ENCODE measurements around the gene SMIM22.

The SMIM22 gene

DNA sequence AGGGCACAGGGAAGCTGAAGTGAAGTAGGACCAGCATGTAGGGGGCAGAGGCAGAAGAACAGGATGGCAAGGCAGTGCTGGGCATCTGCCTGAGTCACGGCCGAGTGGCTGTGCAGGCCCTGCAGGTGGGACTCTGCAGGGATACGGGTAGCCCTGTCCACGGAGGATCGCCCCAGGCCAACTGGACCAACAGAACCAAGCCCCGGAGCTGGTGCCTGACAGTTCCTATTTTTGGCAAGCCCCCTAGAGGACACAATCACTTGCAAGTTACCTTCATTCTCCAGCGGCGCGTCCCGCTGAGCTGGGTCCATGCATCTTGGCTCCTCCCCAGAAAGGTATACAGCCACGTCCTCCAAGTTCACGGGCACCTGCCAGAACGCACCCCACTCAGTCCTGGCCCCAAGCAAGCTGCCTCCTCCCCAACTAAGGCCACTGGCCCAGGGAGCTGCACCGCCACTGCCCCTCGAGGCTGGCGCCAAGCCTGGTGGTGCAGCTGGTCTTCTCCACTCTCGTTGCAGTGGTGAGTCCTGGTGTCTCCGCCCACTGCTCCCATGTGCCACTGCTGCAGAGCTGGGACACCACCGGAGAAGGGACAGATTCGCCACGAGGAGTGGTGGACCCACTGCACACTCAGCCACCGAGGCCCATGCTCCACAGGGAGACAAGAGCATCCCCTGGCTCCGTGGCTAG lies 34.8 kb upstream of the SMIM22 start:
- in situ Hi-C loops (cut with MboI; ENCODE audit: low pct_unique_long_range_greater_than_20kb, low sequenced_read_pairs, unreplicated experiment), result no loop called here
- no peak for DNase-seq (ENCODE audit: low spot score)
- TF ChIP-seq, protein P1, sequence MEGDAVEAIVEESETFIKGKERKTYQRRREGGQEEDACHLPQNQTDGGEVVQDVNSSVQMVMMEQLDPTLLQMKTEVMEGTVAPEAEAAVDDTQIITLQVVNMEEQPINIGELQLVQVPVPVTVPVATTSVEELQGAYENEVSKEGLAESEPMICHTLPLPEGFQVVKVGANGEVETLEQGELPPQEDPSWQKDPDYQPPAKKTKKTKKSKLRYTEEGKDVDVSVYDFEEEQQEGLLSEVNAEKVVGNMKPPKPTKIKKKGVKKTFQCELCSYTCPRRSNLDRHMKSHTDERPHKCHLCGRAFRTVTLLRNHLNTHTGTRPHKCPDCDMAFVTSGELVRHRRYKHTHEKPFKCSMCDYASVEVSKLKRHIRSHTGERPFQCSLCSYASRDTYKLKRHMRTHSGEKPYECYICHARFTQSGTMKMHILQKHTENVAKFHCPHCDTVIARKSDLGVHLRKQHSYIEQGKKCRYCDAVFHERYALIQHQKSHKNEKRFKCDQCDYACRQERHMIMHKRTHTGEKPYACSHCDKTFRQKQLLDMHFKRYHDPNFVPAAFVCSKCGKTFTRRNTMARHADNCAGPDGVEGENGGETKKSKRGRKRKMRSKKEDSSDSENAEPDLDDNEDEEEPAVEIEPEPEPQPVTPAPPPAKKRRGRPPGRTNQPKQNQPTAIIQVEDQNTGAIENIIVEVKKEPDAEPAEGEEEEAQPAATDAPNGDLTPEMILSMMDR (IDR thresholded peaks at IDR 0.05; ENCODE audit: extremely low read depth, insufficient read depth, missing control alignments), result no peak

GRCh38 chr16:4762205-4762604 lies 33.0 kb upstream of the SMIM22 start:
- DNase-seq (ENCODE audit: low spot score), result no peak
- TF ChIP-seq, protein P1 (IDR thresholded peaks at IDR 0.05; ENCODE audit: extremely low read depth, insufficient read depth, missing control alignments), result no peak
- in situ Hi-C loops (cut with MboI; ENCODE audit: low pct_unique_long_range_greater_than_20kb, low sequenced_read_pairs, unreplicated experiment), result no loop called here

- in situ Hi-C loops (cut with MboI; ENCODE audit: low pct_unique_long_range_greater_than_20kb, low sequenced_read_pairs, unreplicated experiment), result no loop called here
- TF ChIP-seq, protein P1 (IDR thresholded peaks at IDR 0.05; ENCODE audit: extremely low read depth, insufficient read depth, missing control alignments), result no peak
- DNase-seq (ENCODE audit: low spot score), result no peak
Measured at GRCh38 chr16:4763791-4764190, 31.4 kb upstream of the SMIM22 start.

DNA sequence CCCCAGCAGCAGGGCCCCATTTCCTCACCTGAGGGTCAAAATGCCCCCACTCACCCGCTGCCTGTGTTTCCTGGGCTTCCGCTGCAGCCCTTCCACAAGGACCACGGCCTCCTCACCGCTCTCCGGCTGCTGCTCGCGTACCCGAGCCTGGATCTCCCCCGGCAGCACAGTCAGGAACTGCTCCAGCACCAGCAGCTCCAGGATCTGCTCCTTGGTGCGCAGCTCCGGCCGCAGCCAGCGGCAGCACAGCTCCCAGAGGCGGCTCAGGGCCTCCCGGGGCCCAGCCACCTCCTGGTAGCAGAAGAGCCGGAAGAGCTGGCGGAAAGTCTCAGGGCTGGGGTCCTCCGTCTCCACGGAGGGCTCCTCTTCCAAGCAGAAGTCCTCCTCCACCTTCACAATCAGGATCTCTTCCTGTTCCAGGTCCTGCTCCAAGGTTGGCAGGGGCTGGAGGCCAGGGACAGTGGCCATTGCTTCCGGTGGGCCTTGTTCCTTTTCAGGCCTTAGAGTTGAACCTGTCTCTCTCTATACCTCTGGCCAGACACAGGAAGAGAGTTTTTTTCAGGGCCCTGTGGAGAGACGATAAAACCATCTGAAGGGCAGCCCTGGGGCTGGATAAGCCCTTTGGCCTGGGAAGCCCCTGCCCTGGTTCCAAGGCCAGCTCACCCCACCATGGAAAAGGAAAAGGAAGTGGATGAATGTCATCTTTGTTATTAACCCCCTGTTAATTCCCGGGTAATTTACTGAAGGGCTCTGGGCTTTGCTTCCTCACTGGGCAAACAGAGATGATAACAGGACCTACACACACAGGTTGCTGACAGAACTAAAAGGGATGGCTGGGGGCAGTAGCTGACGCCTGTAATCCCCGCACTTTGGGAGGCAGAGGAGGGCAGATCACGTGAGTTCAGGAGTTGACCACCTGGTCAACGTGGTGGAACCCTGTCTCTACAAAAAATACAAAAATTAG lies 29.4 kb upstream of the SMIM22 start:
- TF ChIP-seq, protein P1 (IDR thresholded peaks at IDR 0.05; ENCODE audit: extremely low read depth, insufficient read depth, missing control alignments), result no peak
- DNase-seq (ENCODE audit: low spot score), result no peak
- in situ Hi-C loops (cut with MboI; ENCODE audit: low pct_unique_long_range_greater_than_20kb, low sequenced_read_pairs, unreplicated experiment), result no loop called here

- in situ Hi-C loops (cut with MboI; ENCODE audit: low pct_unique_long_range_greater_than_20kb, low sequenced_read_pairs, unreplicated experiment), result no loop called here
- peak; percentile 97 for DNase-seq (ENCODE audit: low spot score)
- TF ChIP-seq, protein P1 (IDR thresholded peaks at IDR 0.05; ENCODE audit: extremely low read depth, insufficient read depth, missing control alignments), result no peak
Measured at GRCh38 chr16:4766875-4767628, 28.1 kb upstream of the SMIM22 start, which contains the start of gene ZNF500. TSS of gene ZNF500 (minus strand) at chr16:4767162. CDS start at chr16:4765978, 1,184 bp downstream.

All from GM13977 (cell line).